T-helper 2 cell (primary cell): ENCODE measurements around the gene EPB41L1.
A peak's percentile ranks its signal among the peaks of the same experiment; 100 is the strongest.
"Not testable (repeated sequence)": the region's sequence is repeated elsewhere in the genome, so short reads cannot be mapped to it uniquely, and the experiment has no call there.

Experiments
- DNase-seq, 5 experiments: peaks; one replicate each; pipeline versions ENCODE4 v3.0.0 to v3.0.0-alpha.2; 2012 to 2022

The EPB41L1 gene

GRCh38 chr20:36126836-36127527, 27.6 kb upstream of the EPB41L1 start:
- DNase-seq = no peak

GRCh38 chr20:36128463-36129159, 25.9 kb upstream of the EPB41L1 start:
- DNase-seq = no peak

- DNase-seq = no peak
Observed at GRCh38 chr20:36129160-36129543, 25.4 kb upstream of the EPB41L1 start.

GRCh38 chr20:36130390-36130789, 24.1 kb upstream of the EPB41L1 start:
- no peak for DNase-seq

- DNase-seq = no peak
Observed at GRCh38 chr20:36132802-36133211, 21.7 kb upstream of the EPB41L1 start.

GRCh38 chr20:36133821-36134220, 20.7 kb upstream of the EPB41L1 start:
- no peak for DNase-seq

GRCh38 chr20:36135159-36135558, 19.4 kb upstream of the EPB41L1 start:
- no peak for DNase-seq

GRCh38 chr20:36135821-36136220, 18.7 kb upstream of the EPB41L1 start:
- DNase-seq = no peak

- not testable (repeated sequence) for DNase-seq
Observed at GRCh38 chr20:36137313-36137712, 17.2 kb upstream of the EPB41L1 start.

GRCh38 chr20:36141310-36141709, 13.2 kb upstream of the EPB41L1 start:
- DNase-seq = no peak

- no peak for DNase-seq
Observed at GRCh38 chr20:36144336-36144735, 10.2 kb upstream of the EPB41L1 start.

GRCh38 chr20:36145877-36146707, 8.4 kb upstream of the EPB41L1 start:
- DNase-seq = no peak

- DNase-seq = no peak
Observed at GRCh38 chr20:36147690-36148089, 6.8 kb upstream of the EPB41L1 start.

- no peak for DNase-seq
Observed at GRCh38 chr20:36148439-36148838, 6.1 kb upstream of the EPB41L1 start.

GRCh38 chr20:36149012-36149411, 5.5 kb upstream of the EPB41L1 start:
- DNase-seq = no peak

GRCh38 chr20:36149469-36149868, 5.1 kb upstream of the EPB41L1 start:
- DNase-seq = no peak

GRCh38 chr20:36150489-36150846, 4.1 kb upstream of the EPB41L1 start:
- no peak for DNase-seq

GRCh38 chr20:36150847-36151539, 3.5 kb upstream of the EPB41L1 start:
- no peak for DNase-seq

- no peak for DNase-seq
Observed at GRCh38 chr20:36152261-36152660, 2.3 kb upstream of the EPB41L1 start.

GRCh38 chr20:36153204-36153603, 1.3 kb upstream of the EPB41L1 start:
- no peak for DNase-seq

- peak in 2 of 5 experiments; percentile 7 to 21 for DNase-seq
Observed at GRCh38 chr20:36153736-36154699, 522 bp upstream of the EPB41L1 start.

- no peak for DNase-seq
Observed at GRCh38 chr20:36155629-36155971, 1.1 kb downstream of the EPB41L1 start.
